GM18507 (cell line): Measurements from ENCODE around the gene LUM.

ENCODE experiments used
- DNase-seq: peaks from one replicate; pipeline ENCODE4 v3.0.0; 2011; ENCODE audit warnings: low read depth; ENCODE audit not compliant: insufficient read length; ENCODE audit errors: extremely low spot score
- FAIRE-seq: peaks from 2 replicates; lab custom pipeline; 2011; peaks lifted over from hg19 to GRCh38; lab: Jason Lieb, UNC

Gene LUM, protein sequence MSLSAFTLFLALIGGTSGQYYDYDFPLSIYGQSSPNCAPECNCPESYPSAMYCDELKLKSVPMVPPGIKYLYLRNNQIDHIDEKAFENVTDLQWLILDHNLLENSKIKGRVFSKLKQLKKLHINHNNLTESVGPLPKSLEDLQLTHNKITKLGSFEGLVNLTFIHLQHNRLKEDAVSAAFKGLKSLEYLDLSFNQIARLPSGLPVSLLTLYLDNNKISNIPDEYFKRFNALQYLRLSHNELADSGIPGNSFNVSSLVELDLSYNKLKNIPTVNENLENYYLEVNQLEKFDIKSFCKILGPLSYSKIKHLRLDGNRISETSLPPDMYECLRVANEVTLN

DNA sequence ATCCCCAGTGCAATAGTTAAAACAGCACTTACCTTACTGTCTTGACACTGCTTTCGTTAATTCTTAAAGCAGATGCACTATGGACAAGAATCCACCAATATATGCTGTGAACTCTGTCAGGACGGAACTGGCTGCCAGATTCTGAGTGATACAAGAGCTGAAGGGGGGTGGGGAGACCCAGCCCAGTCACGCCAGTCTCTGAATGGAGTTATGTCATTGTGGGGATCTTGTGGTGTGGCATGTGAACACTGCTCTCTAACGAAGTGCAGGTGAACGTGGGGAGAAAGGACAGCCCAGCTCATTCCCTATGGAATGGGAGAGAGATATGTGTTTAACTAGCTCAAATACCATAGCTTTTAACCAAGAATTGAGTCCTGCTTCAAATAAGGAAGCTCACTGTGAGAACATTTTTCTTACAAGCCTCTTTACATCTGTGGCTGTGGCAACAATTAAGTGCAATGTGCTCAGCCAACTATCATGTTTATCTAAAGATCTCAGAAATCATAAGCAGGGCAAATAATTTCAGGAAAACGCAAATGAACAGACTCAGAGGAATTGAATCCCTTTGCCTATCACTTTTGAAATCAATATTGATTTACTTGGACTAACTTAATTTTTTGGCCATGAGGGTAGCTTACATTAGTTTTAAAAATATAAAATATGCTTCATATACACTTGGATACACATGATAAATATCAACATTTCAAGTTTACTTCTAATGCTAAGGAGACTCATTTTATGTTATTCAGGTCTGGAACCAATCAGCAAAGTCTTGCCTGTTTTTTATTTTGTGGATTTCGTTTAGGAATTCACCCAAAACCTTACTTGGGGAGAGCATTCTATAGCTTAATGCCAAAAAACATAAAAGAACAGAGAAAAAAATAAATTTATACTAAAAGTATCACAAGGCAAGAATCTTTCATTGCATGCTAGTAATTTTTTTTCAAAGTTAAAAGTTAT, at the start of gene LUM:
Gene LUM (minus strand): TSS at position 129 of the 960 bp plus-strand sequence. CDS start 2,515 bp downstream, outside the sequence.
- DNase-seq, result no peak

DNA sequence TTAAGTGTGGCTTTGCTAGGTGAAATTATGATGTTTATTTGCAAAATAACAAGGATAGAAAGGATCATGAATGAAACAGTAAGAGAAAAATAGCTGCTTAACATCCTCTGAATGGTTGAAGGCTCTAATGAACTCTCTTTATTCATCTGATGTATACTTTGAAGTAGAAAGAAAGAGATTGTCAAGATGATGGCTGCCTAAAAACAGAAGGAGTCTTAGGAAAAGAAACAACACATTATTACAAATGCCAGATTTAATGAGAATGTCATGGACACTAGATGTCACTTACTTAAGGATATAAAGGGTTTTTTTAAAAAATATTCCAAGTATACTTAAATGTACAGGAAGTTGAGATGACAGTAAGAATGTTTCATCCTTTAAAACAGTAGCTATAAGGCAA, 49.7 kb upstream of the LUM start:
- no peak for DNase-seq
- no peak for FAIRE-seq

More for the DNA sequence above, at the start of gene LUM:
- no peak for FAIRE-seq

DNA sequence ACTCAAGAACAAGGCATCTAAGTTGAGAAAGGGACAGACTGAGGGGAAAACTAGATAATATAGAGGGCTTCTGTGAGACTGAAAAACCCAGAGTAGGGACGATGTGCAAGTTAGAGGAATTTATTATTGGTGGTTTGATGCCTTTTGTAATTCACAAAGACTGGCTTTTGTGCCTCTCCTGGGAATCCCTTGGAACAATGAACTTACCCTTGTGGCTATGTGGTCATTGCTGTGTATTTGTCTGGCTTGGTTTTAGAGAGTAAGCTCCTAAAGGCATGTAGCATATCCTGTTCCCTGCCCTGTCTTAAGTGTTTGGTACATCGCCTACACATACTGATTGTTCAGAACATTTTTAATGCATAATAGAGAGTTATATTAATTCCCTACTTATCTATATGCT, 44.7 kb upstream of the LUM start:
- DNase-seq, result no peak

DNA sequence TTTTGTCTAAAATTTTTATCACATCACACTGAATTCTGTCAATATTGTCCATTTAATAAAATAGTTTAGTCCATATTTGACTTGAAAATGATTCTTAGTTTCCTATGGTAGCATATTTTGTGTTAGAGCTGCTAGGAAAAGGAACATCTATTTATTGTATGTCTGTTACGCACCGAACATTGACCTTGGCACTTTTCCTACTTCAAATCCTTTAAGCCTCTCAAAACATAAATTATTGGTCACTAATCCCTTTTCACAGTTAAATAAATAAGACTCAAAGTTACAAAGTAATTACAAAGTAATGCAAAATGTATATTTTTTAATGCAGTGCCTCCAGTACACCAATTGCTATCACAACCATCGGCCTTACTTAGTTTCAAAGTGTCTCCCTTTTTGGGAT, 42.8 kb upstream of the LUM start:
- DNase-seq, result no peak
- FAIRE-seq, result no peak

More for the DNA sequence above, 44.7 kb upstream of the LUM start:
- FAIRE-seq, result no peak

DNA sequence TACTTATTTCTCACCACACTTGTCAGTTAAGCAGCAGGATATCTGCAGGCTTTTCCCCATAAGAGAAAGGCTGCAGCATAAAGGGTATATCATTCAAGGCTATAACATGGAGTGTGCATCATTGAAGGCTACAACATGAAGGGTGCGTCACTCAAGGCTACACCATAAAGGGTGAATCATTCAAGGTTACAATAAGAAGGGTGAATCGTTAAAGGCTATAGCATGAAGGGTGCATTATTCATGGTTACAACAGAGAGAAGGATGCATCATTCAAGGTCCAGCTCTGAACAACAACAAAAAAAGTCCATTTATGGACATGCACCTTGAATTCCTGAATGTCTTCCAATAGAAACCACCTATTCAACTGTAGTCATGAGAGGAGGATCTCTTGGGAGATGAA, 32.8 kb upstream of the LUM start:
- FAIRE-seq, result no peak
- no peak for DNase-seq

DNA sequence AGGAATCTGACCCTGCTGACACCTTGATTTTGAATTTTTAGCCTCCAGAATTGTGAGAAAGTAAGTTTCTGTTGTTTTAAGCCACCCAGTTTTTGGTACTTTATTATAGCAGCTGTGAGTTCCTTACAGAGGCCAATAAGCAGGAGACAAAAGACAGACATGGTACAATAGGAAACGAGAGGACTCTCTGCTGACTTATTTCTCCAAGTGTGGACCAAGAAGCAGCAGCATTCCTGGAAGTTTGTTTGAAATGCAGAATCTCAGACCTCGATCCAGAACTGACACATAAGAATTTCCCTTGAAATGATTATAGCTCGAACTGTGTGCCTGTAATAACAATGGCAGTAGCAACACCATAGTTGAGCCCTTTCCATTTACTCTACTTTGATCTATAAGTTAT, 31.9 kb upstream of the LUM start:
- FAIRE-seq (no peak), DNase-seq (no peak)

DNA sequence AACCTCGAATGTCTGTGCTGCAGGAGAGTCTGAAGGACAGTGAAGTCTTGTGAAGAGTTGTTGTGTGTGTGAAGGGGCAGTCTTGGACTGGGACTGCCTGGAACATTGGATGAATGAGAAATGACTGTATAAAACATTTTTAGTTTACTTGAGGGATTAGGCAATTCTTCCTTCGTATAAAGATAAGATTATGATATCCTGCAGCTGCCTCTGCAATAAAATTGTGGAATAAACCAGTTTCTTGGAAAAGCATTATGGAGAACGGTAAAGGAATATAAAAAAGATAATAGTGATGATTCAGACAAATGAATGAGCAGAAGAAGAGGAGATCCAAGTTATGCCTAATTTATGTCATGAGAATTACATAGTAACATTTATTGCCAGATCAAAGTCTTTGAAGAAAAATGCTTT, 30.9 kb upstream of the LUM start:
- FAIRE-seq, result no peak
- DNase-seq, result no peak

DNA sequence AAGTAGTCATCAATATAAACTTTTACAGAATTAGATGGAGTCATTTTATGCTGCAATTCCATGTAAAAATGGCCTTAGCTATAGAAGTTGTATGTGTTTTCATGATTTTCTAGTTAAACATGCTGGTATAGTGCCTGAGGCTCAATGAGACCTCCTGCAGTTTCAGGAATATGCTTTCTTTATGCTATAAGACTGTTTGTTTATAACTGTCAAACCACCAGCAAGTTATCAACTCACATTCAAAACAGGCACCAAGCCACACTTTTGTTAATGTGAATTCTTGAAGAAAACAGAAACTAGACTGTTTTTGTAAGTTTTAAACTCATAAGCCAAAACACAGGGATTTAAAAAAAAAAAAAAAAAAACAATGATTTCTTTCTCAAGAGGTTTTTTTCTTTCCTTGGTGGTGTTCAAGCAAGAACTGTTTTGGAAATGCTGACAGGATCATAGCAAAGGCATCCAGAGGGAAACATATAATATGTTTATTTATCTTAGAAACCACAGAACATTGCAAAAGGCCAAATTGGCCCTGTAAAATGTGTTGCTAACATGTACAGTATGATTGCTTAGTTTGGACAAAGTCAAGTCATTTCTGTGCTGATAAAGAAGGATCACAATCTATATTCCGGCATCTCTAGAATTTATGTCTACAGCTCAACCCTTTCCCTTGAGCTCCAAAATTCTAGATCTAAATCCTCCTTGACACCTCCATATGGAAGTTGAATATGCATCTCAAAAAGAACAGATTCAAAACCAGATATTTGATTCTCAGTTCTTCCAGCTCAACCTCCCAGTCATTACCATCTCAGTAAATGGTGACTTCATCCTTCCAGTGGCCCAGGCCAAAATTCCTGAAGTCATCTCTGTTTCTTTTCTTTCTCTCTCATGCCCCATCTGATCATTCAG, 29.0 kb upstream of the LUM start:
- no peak for DNase-seq
- no peak for FAIRE-seq

DNA sequence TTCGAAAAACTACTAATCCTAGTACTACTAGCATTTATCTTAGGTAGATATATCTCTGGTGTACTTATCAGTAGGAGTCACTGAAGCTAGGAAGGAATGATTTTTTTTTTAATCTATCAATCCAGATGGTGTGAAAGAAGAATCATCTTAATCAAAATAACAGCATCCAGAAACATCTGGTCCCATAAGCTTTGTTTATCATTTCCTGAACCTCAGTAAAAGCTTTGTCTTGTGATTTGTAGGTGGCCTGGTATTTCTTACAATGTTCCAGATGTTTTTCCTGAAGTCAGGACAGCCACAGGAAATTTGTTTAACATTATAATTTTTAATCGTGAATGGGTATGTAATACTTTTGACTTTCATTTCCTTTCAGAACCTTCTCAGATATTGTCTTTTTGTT, 28.0 kb upstream of the LUM start:
- no peak for DNase-seq
- FAIRE-seq, result no peak

DNA sequence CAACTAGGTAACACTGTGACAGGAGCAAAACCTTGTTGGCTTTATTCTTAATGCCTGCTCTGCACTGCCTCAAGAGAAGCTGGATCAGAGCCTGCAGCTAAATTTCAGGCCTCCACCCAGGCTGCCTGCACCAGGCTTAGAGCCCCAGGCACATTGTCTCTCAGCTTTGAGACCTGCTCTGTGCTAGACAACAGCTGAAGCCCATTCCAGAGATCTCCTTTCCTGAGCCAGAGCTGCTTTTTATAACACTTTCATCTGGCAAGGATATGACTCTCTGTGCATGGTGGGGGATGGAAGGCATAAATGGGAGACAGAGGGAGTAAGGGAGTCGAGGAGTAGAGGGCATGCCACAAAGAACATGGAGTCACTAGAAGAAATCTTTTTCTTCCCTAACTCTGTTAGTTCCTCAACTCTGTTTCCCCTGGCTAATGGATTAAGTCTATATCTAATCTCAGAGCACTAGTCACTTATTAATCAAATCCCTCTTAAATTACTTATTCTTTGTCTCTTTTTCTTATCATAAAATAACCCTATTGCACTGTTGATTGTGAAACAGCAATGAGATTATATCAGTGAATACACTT, 27.1 kb upstream of the LUM start:
- DNase-seq (no peak), FAIRE-seq (no peak)

DNA sequence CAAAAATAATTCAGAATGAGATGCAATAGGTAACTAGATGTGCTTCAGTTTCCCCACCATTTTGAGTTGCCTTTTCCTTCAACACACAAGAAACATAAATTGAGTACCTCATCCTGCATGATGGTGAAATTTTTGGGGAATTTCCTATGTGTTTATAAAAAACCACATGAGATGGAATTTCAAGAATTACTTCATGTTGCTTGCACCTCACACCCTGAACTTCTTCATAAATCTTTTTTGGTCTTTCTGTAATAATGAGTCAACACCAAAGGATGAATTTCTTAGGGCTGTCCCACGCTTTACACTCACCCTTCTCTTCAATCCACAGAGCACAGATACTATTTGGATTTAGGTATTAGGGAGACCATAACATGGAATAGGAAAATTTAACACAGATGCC, 22.6 kb upstream of the LUM start:
- FAIRE-seq, result no peak

DNA sequence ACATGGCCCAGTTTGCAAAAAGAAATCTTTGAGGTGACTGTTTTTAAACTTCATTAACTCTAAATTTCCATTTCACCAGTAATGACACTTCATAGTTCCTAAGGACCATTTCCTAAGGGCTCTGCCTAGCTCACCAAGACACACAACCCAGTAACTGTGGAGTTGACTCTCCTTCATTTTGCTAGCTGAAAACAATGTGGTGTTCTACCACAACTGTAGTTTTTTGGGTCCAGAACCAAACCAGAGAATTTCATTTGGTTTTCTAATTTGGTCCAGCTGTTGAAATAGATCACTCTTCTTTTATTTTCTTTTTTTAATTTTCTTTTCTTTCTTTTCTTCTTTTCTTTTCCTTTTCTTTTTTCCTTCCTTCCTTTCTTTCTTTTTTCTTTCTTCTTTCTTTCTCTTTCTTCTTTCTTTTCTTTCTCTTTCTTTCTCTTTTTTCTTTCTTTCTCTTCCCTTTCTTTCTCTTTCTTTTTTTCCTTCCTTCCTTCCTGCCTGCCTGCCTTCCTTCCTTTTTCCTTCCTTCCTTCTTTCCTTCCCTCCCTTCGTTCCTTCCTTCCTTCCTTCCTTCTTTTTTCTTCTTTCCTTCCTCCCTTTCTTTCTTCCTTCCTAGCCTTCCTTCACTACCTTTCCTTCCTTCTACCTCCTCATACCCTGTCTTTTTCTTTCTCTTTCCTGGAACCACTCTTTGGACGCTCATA, 18.5 kb upstream of the LUM start:
- no peak for FAIRE-seq
- DNase-seq, result no peak

More for the DNA sequence above, 22.6 kb upstream of the LUM start:
- DNase-seq, result no peak

DNA sequence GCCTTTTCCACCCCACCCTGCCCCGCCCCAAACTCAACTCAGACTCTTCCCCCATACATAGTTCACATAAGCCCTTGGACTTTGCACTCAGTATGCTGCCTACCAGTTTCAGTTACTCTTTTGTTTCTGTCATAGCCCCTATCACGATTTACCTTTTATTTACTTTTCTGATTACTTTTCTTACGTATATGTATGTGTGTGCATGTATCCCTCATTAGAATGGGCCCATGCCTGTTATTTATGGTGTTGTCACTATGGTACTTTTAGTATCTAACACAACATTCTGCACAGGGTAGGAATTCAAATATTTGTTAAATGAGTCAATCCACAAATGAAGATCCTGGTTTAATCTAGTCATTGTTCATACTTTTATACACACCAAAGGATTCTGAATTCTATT, 16.5 kb upstream of the LUM start:
- DNase-seq, result no peak

DNA sequence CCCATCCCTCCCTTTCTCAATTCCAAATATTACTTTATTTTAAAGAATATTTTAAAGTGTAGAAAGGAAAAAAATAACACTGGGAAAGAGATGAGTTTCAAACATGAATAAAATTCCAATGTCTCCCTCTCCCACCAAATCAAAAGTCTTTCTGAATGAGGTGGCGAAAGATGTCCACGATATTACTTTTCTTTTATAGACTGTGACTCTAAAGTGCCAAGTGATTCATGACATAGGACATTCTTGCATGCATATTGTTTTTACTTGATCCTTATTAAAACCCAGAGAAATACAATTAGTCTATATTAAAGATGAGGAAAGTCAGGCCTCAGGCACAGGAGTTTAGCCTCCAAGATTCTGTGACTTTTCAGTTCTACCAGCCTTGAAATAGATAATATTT, 16.0 kb upstream of the LUM start:
- no peak for DNase-seq
- FAIRE-seq, result no peak

More for the DNA sequence above, 16.5 kb upstream of the LUM start:
- no peak for FAIRE-seq

DNA sequence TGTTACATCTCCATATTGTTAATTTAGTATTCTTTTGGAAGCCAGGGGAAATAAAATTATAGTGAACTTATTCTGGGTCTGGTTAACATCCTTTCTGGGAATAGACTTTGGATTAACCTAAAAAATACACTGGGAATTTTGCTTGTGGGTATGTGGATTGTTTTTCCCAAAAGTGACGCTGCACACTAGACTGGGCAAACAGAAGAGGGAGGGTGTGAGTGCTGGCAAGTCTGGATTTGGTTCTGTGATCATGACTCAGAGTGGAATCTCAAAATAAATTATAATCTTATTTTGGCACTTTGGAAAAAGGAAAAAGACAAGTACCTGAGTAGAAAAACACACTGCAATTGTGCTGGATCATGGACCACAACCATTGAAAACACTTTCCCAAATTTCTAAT, 15.2 kb upstream of the LUM start:
- no peak for FAIRE-seq

DNA sequence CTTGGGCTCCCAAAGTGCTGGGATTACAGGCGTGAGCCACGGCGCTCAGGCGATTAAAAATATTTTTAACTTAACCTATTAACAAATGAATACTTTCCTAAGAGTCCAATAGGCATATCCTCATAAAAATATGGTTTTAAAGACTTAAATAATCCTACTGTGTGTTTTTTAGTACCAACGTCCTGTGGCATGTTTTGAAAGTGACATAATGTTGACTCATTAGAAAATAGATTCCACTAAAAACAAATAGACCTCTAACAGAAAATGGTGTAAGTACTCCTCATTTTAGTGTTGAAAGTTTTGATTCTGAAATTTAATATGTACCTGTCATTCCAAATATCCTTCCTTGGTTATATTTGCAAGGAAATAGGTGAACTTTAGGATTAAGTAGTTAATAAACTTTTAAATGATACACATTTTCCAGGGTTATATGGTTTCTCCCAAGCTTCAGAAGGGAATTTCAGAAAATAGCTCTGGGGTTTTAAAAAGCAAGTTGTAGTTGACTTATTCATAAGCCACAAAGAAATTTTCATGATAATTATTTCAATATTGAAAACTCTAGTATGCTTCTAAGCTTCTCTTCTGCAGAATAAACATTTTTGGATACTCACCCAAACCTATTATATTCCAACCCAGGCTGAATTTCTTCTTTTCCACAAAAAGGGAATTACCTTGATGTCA, 12.1 kb upstream of the LUM start:
- DNase-seq, result no peak
- no peak for FAIRE-seq

More for the DNA sequence above, 15.2 kb upstream of the LUM start:
- DNase-seq, result no peak

DNA sequence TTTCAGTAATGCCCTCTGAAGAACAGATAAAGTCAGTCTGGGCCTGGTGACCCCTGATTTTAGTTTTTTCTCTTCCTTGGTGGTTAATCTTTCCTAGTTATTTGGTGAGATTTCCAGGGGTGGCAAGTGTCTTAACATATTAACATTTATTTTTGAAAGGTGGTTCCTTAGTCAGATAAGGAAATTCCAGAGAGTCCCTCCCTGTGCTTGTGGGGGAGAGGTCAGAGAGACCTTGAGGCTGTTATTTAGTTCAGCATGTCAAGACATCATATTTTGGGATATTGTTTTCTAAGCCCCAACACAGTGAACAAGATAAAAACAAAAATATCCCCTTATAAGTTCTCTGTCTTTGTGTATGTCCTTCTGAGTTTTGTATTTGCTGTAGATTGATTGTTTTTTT, 9.5 kb upstream of the LUM start:
- DNase-seq, result no peak
- no peak for FAIRE-seq

DNA sequence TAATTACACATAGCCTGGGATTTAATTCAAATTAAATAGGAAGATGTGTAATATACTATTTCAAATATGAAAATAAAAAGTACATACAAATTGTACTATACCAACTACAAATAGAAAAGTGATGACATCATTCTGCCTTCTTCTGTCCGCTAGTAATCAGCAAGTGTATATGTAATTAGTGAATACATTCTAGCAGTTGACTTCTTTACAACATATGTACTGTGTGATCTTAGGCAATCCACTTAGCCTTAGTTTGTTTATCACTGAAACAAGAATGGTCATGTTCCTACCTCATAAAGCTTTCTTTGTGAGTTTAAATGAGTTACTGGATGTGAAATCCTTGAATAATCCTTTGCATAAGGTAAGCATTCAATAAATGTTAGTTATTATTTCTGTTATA, 7.8 kb upstream of the LUM start:
- DNase-seq (no peak), FAIRE-seq (no peak)
